Endothelial cell (in vitro differentiated cells): ENCODE data around the gene CHCHD10. TPM values are rescaled to one million over a fixed set of nuclear protein-coding genes. Genes with fewer than 3 reads are reported as not detected.

Experiments
- DNase-seq: peaks from one replicate; pipeline ENCODE4 v3.0.0; 2021; ENCODE audit warnings: low spot score
- H3K27ac Mint-ChIP-seq: one replicate; pipeline ENCODE4 v1.8.0; 2021; ENCODE audit warnings: mixed read lengths, inconsistent platforms; ENCODE audit not compliant: unreplicated experiment
- H3K27me3 Mint-ChIP-seq: one replicate; pipeline ENCODE4 v1.8.0; 2021; ENCODE audit warnings: mild to moderate bottlenecking, moderate library complexity, mixed read lengths, inconsistent platforms; ENCODE audit not compliant: unreplicated experiment
- H3K36me3 Mint-ChIP-seq: one replicate; pipeline ENCODE4 v1.8.0; 2021; ENCODE audit warnings: mild to moderate bottlenecking, low read depth, mixed read lengths, inconsistent platforms; ENCODE audit not compliant: unreplicated experiment
- H3K4me1 Mint-ChIP-seq: one replicate; pipeline ENCODE4 v1.8.0; 2021; ENCODE audit warnings: mild to moderate bottlenecking, mixed read lengths, inconsistent platforms; ENCODE audit not compliant: unreplicated experiment
- H3K4me3 Mint-ChIP-seq: one replicate; pipeline ENCODE4 v1.8.0; 2021; ENCODE audit warnings: mild to moderate bottlenecking, mixed read lengths, inconsistent platforms; ENCODE audit not compliant: unreplicated experiment
- H3K9me3 Mint-ChIP-seq: one replicate; pipeline ENCODE4 v1.8.0; 2021; ENCODE audit warnings: mixed read lengths, inconsistent platforms; ENCODE audit not compliant: unreplicated experiment
- CTCF ChIP-seq: fragments of 200-600 bp; sonication (generic); IDR thresholded peaks from one replicate; pipeline ENCODE4 v1.5.0; 2021; ENCODE audit warnings: antibody characterized with exemption; ENCODE audit not compliant: unreplicated experiment
- total RNA-seq: library from RNA; stranded (reverse); fragmentation: NEBNext Ultra II Directional; extraction: Animal tissue kit (Norgen Biotek cat#: 25700); gene quantifications from one replicate; pipeline ENCODE4 v1.2.1, GENCODE V29; 2021; ENCODE audit not compliant: unreplicated experiment

Gene CHCHD10
- total RNA-seq, 1 donor from 2014 or later, result 55.8 TPM

DNA sequence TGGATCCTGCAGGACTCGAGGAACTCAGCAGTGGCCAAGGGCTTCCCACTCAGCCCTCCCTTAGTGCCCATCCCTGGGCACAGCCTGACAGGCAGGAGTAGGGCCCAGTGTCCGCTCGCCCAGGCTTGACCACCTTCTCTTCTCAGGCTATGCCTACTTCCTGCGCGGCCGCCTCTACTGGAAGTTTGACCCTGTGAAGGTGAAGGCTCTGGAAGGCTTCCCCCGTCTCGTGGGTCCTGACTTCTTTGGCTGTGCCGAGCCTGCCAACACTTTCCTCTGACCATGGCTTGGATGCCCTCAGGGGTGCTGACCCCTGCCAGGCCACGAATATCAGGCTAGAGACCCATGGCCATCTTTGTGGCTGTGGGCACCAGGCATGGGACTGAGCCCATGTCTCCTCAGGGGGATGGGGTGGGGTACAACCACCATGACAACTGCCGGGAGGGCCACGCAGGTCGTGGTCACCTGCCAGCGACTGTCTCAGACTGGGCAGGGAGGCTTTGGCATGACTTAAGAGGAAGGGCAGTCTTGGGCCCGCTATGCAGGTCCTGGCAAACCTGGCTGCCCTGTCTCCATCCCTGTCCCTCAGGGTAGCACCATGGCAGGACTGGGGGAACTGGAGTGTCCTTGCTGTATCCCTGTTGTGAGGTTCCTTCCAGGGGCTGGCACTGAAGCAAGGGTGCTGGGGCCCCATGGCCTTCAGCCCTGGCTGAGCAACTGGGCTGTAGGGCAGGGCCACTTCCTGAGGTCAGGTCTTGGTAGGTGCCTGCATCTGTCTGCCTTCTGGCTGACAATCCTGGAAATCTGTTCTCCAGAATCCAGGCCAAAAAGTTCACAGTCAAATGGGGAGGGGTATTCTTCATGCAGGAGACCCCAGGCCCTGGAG is 15.7 kb upstream of the CHCHD10 start:
- H3K36me3 Mint-ChIP-seq, result no peaks in the 10 kb centered on the region
- H3K27me3 Mint-ChIP-seq, result peaks cover 3% of the 10 kb centered on the region
- no peaks in the 10 kb centered on the region for H3K9me3 Mint-ChIP-seq
- H3K4me3 Mint-ChIP-seq, result no peak overlapping the region
- H3K27ac Mint-ChIP-seq, result no peak overlapping the region
- peaks cover 11% of the 10 kb centered on the region for H3K4me1 Mint-ChIP-seq
- DNase-seq, result no peak
- TF ChIP-seq CTCF, result no peak

- no peak overlapping the region for H3K27ac Mint-ChIP-seq
- no peak for TF ChIP-seq CTCF
- H3K9me3 Mint-ChIP-seq, result no peaks in the 10 kb centered on the region
- H3K27me3 Mint-ChIP-seq, result peaks cover 3% of the 10 kb centered on the region
- H3K4me1 Mint-ChIP-seq, result peaks cover 6% of the 10 kb centered on the region
- no peak for DNase-seq
- no peak overlapping the region for H3K4me3 Mint-ChIP-seq
- no peaks in the 10 kb centered on the region for H3K36me3 Mint-ChIP-seq
Measured at GRCh38 chr22:23782703-23783102, 14.9 kb upstream of the CHCHD10 start.

- no peaks in the 10 kb centered on the region for H3K36me3 Mint-ChIP-seq
- no peak overlapping the region for H3K4me3 Mint-ChIP-seq
- no peak overlapping the region for H3K27ac Mint-ChIP-seq
- no peak for TF ChIP-seq CTCF
- no peaks in the 10 kb centered on the region for H3K9me3 Mint-ChIP-seq
- H3K27me3 Mint-ChIP-seq, result peaks cover 2% of the 10 kb centered on the region
- no peak for DNase-seq
- H3K4me1 Mint-ChIP-seq, result peaks cover 3% of the 10 kb centered on the region
Measured at GRCh38 chr22:23782252-23782651, 14.5 kb upstream of the CHCHD10 start.

DNA sequence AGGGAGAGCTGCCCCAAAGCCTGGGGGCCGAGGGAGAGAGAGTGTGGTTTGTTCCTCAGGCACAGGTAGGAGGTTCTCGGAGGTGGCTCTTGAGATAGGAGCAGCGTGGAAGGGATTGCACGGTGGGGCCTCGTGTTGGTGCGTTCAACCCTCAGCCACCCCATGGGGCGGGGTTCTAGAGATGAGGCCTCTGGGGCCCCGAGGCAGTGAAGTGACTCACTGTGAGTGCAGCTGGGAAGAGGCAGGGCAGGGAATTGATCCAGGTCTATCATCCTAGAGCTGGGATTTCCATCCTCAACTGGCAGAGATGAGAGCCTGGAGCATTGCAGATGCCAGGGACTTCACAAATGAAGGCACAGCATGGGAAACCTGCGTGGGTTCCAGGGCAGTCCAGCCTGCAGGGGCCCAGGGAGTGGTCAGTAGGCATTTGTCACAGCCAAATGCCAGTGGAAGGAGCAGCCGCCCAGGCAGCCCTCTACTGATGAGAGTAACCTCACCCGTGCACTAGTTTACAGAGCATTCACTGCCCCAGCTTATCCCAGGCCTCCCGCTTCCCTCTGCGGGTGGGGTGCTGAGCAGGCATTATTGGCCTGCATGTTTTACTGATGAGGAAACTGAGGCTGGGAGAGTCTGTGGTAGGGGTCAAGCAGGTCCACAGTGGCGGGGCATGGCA is 13.9 kb upstream of the CHCHD10 start:
- no peaks in the 10 kb centered on the region for H3K9me3 Mint-ChIP-seq
- H3K4me1 Mint-ChIP-seq, result peaks cover 3% of the 10 kb centered on the region
- no peak for DNase-seq
- H3K4me3 Mint-ChIP-seq, result no peak overlapping the region
- no peak for TF ChIP-seq CTCF
- no peak overlapping the region for H3K27ac Mint-ChIP-seq
- H3K36me3 Mint-ChIP-seq, result no peaks in the 10 kb centered on the region
- peaks cover 2% of the 10 kb centered on the region for H3K27me3 Mint-ChIP-seq

DNA sequence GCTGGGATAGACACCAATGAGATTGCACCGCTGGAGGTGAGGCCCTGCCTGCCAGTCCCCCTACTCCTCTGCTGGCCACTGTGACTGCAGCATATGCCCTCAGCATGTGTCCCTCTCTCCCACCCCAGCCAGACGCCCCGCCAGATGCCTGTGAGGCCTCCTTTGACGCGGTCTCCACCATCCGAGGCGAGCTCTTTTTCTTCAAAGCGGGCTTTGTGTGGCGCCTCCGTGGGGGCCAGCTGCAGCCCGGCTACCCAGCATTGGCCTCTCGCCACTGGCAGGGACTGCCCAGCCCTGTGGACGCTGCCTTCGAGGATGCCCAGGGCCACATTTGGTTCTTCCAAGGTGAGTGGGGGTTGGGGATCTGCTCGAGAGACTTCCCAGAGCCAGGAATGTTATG is 13.3 kb upstream of the CHCHD10 start:
- Mint-ChIP-seq H3K36me3 (no peaks in the 10 kb centered on the region), H3K9me3 (no peaks in the 10 kb centered on the region), H3K27me3 (peaks cover 2% of the 10 kb centered on the region), H3K27ac (no peak overlapping the region), H3K4me1 (no peaks in the 10 kb centered on the region), H3K4me3 (no peak overlapping the region)
- no peak for TF ChIP-seq CTCF
- DNase-seq, result no peak
